ENCODE measurements around the gene SLC43A3. TPM values are rescaled to one million over a fixed set of nuclear protein-coding genes. Genes with fewer than 3 reads are reported as not detected.
A peak's percentile ranks its signal among the peaks of the same experiment; 100 is the strongest.

SLC43A3 gene
- total RNA-seq, 4 donors from 2014 or later = 26.6 to 90.4 (median 77.0) TPM

DNA sequence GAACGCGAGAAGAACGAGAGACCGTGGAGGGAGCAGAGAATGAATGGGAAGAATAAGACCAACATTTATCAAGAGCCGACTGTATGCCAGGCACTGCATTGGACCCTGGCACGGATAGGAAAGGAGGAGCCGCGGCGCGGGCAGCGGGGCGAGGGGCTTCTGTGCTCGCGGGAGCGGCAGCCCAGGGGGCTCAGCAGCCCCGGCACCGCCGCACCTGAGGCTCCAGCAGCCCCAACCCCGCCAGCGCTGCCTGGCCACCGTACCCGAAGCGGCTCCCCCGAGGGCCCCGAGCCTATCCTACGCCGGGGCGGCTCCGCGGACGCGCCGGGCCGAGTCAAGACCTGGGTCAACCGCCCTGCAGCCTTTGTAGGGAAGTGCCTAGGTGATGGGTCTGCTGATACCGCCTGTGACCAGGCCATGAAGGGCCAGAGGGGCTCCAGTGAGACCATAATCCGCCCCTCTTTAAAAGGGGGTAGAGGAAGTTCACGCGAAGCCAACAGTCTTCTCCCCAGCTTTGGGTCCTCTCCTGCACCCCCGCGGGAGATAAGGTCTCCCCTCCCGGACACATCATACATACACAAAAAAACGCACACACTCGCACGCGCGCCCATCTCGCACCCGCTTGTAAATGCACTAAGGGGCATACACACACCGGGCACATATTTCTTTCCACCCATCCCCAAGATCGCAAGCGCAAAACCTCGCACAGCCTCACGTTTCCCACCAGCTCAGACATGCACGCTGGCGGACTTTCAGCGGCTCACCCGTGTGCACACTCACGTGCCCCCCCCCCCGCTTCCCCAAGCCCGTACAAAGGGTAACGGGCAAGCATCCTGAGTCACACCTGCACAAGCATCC is 32.5 kb upstream of the SLC43A3 start:
- peak overlapping the region; percentile 45 to 64 (median 50) for H3K4me3 ChIP-seq
- H3K27me3 ChIP-seq = peaks cover 0 to 82% (median 29%) of the 10 kb centered on the region in 4 donors
- H3K36me3 ChIP-seq = no peaks in the 10 kb centered on the region
- whole genome bisulfite sequencing = 2% methylated on average over 41 of the region's 62 CpGs
- TF ChIP-seq, protein P1, sequence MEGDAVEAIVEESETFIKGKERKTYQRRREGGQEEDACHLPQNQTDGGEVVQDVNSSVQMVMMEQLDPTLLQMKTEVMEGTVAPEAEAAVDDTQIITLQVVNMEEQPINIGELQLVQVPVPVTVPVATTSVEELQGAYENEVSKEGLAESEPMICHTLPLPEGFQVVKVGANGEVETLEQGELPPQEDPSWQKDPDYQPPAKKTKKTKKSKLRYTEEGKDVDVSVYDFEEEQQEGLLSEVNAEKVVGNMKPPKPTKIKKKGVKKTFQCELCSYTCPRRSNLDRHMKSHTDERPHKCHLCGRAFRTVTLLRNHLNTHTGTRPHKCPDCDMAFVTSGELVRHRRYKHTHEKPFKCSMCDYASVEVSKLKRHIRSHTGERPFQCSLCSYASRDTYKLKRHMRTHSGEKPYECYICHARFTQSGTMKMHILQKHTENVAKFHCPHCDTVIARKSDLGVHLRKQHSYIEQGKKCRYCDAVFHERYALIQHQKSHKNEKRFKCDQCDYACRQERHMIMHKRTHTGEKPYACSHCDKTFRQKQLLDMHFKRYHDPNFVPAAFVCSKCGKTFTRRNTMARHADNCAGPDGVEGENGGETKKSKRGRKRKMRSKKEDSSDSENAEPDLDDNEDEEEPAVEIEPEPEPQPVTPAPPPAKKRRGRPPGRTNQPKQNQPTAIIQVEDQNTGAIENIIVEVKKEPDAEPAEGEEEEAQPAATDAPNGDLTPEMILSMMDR (IDR thresholded peaks at IDR 0.05) = no peak
- TF ChIP-seq POLR2A (IDR thresholded peaks at IDR 0.05; ENCODE audit: low read depth) (no peak), EP300 (IDR thresholded peaks at IDR 0.05) (no peak), POLR2AphosphoS5 (IDR thresholded peaks at IDR 0.05) (no peak)
- intact Hi-C loops (cut with DNase I) = loop anchor here (5.0 to 10.0 kb wide), 3 partner anchors 115 to 1053 kb away; partner anchors contain the start of gene YPEL4
- H3K9me3 ChIP-seq = no peaks in the 10 kb centered on the region
- peaks cover 35 to 45% (median 45%) of the 10 kb centered on the region in 4 donors for H3K4me1 ChIP-seq
- DNase-seq (ENCODE audit: extremely low spot score) = no peak
- no peak overlapping the region for H3K27ac ChIP-seq (replicated peaks in 1 of 4)

- Histone ChIP-seq H3K4me3 (peak overlapping the region; percentile 45 to 64 (median 50)), H3K36me3 (no peaks in the 10 kb centered on the region), H3K27me3 (peaks cover 0 to 78% (median 29%) of the 10 kb centered on the region in 4 donors), H3K9me3 (no peaks in the 10 kb centered on the region), H3K27ac (replicated peaks in 1 of 4) (no peak overlapping the region), H3K4me1 (peaks cover 35 to 45% (median 45%) of the 10 kb centered on the region in 4 donors)
- intact Hi-C loops (cut with DNase I) = loop anchor here (5.0 to 10.0 kb wide), 3 partner anchors 114 to 1054 kb away; partner anchors contain the start of gene YPEL4
- DNase-seq (ENCODE audit: extremely low spot score) = no peak
- under 1% methylated on average over 22 of the region's 44 CpGs for WGBS
- TF ChIP-seq EP300 (IDR thresholded peaks at IDR 0.05) (no peak), POLR2A (IDR thresholded peaks at IDR 0.05; ENCODE audit: low read depth) (no peak)
- TF ChIP-seq, protein P1 (IDR thresholded peaks at IDR 0.05) = peak; percentile 63 to 78 (median 72)
Observed at GRCh38 chr11:57458410-57459163, 31.7 kb upstream of the SLC43A3 start.

- intact Hi-C loops (cut with DNase I) = loop anchor here (5.0 to 10.0 kb wide), 3 partner anchors 113 to 1054 kb away; partner anchors contain the start of gene YPEL4
Observed at GRCh38 chr11:57458060-57458409, 31.1 kb upstream of the SLC43A3 start.

DNA sequence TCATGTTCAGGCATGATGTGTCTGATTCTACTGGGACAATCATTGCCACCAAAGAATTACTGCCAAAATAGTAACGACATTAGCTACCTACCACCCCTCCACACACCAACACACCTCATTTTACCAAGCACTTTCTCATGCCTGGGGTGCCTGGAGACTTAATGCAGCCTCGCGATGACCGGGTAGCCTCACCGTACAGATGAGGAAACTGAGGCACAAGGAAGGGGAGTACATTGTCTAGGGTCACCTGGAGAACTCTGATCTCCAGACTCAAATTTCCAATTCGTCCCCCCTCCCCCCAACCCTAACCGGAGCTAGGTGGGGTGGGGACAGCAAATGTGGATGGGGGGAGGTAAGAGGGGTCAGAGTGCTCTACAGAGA is 30.7 kb upstream of the SLC43A3 start:
- Histone ChIP-seq H3K27ac (replicated peaks in 1 of 4) (no peak overlapping the region), H3K4me1 (peaks cover 35 to 45% (median 45%) of the 10 kb centered on the region in 4 donors), H3K36me3 (no peaks in the 10 kb centered on the region), H3K27me3 (peaks cover 0 to 69% (median 29%) of the 10 kb centered on the region in 4 donors), H3K9me3 (no peaks in the 10 kb centered on the region), H3K4me3 (peak overlapping the region in 3 of 4 donors; percentile 47 to 64 (median 52))
- no peak for DNase-seq (ENCODE audit: extremely low spot score)
- TF ChIP-seq POLR2AphosphoS5 (IDR thresholded peaks at IDR 0.05) = no peak
- TF ChIP-seq, protein P1 (IDR thresholded peaks at IDR 0.05) = peak in 1 of 3 experiments; percentile 11
- intact Hi-C loops (cut with DNase I) = loop anchor here (2.0 to 10.0 kb wide), 4 partner anchors 69 to 1055 kb away; partner anchors contain the start of gene YPEL4
- 6% methylated on average over 7 of the region's 7 CpGs for WGBS

More at GRCh38 chr11:57458060-57458409, 31.1 kb upstream of the SLC43A3 start:
- no peaks in the 10 kb centered on the region for H3K36me3 ChIP-seq
- no peak for TF ChIP-seq EP300 (IDR thresholded peaks at IDR 0.05)
- no peak for TF ChIP-seq POLR2AphosphoS5 (IDR thresholded peaks at IDR 0.05)
- TF ChIP-seq POLR2A (IDR thresholded peaks at IDR 0.05; ENCODE audit: low read depth) = no peak
- TF ChIP-seq, protein P1 (IDR thresholded peaks at IDR 0.05) = no peak
- H3K9me3 ChIP-seq = no peaks in the 10 kb centered on the region
- H3K27me3 ChIP-seq = peaks cover 0 to 73% (median 29%) of the 10 kb centered on the region in 4 donors
- H3K27ac ChIP-seq (replicated peaks in 1 of 4) = no peak overlapping the region
- H3K4me3 ChIP-seq = peak overlapping the region; percentile 45 to 64 (median 50)
- 5% methylated on average over 6 of the region's 16 CpGs for WGBS
- DNase-seq (ENCODE audit: extremely low spot score) = no peak
- peaks cover 35 to 45% (median 45%) of the 10 kb centered on the region in 4 donors for H3K4me1 ChIP-seq
